ENCODE data around the gene FYN.

Gene FYN

DNA sequence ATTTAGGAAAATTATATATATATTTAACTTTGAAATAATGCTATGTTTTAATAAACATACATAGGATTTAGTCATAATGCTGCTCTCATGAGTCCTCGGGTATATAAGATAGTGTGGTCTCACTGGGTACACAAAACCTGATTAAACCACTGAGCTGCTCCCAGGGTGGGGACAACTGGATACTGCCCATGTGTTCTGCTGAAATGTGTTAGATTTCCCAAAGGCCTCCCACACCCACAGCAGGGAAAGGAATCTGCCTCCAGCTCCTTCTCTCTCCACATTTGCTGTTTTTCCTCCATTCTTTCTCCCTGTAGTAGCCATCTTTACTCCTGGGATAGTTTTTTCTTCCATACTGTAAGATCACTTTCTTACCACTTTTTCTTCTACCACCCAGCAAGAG lies 198.4 kb downstream of the FYN start:
- H3K4me3 ChIP-seq (ENCODE audit: insufficient read depth, low read length, poor library complexity, severe bottlenecking): no peak overlapping the region
- no peaks in the 10 kb centered on the region for H3K36me3 ChIP-seq (ENCODE audit: low read length)
- no peaks in the 10 kb centered on the region for H3K27me3 ChIP-seq (ENCODE audit: low read length)
- H3F3A ChIP-seq (ENCODE audit: insufficient read depth): no peaks in the 10 kb centered on the region
- H3K9me2 ChIP-seq (replicated peaks; ENCODE audit: insufficient read depth, low read length): no peaks in the 10 kb centered on the region
- TF ChIP-seq EZH2phosphoT487 (conservative IDR thresholded peaks at IDR 0.05; ENCODE audit: low read length): no peak
- no peak overlapping the region for H3K27ac ChIP-seq (ENCODE audit: low read depth, low read length)
- H3K79me2 ChIP-seq (ENCODE audit: insufficient read depth, low read length): no peaks in the 10 kb centered on the region
- no peaks in the 10 kb centered on the region for H4K20me1 ChIP-seq (ENCODE audit: low read depth, low read length)
- no peak overlapping the region for H3K9ac ChIP-seq (ENCODE audit: low read length)
- no peak overlapping the region for H3K4me2 ChIP-seq (ENCODE audit: low read depth, low read length, poor library complexity, severe bottlenecking)
- H2AFZ ChIP-seq (ENCODE audit: low read depth, low read length, severe bottlenecking): no peak overlapping the region
- no peaks in the 10 kb centered on the region for H3K9me3 ChIP-seq (ENCODE audit: insufficient read depth, low read length)

DNA sequence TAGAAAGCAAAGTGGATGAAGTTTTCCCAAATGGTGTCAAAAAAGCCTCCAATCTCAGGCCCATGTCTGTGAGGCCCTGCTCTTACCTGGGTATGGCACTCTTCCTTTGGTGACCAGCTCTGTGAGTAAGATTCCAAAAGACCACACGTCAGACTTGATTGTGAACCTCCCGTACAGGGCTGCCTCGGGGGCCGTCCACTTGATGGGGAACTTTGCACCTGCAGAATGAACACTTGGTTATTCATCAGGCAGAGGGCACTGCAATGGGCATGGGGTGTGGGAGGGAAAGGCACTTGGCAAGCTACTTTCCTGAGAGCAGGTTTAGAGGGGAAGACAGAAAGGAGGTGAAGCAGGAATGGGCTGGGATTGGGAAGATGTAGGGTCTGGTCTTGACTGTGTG lies 198.8 kb downstream of the FYN start:
- H3K4me2 ChIP-seq (ENCODE audit: low read depth, low read length, poor library complexity, severe bottlenecking): no peak overlapping the region
- H3K4me3 ChIP-seq (ENCODE audit: insufficient read depth, low read length, poor library complexity, severe bottlenecking): no peak overlapping the region
- no peak overlapping the region for H3K27ac ChIP-seq (ENCODE audit: low read depth, low read length)
- TF ChIP-seq EZH2phosphoT487 (conservative IDR thresholded peaks at IDR 0.05; ENCODE audit: low read length): no peak
- no peaks in the 10 kb centered on the region for H3F3A ChIP-seq (ENCODE audit: insufficient read depth)
- H3K9me3 ChIP-seq (ENCODE audit: insufficient read depth, low read length): no peaks in the 10 kb centered on the region
- H4K20me1 ChIP-seq (ENCODE audit: low read depth, low read length): no peaks in the 10 kb centered on the region
- no peak overlapping the region for H2AFZ ChIP-seq (ENCODE audit: low read depth, low read length, severe bottlenecking)
- H3K79me2 ChIP-seq (ENCODE audit: insufficient read depth, low read length): no peaks in the 10 kb centered on the region
- H3K36me3 ChIP-seq (ENCODE audit: low read length): no peaks in the 10 kb centered on the region
- no peaks in the 10 kb centered on the region for H3K27me3 ChIP-seq (ENCODE audit: low read length)
- no peaks in the 10 kb centered on the region for H3K9me2 ChIP-seq (replicated peaks; ENCODE audit: insufficient read depth, low read length)
- no peak overlapping the region for H3K9ac ChIP-seq (ENCODE audit: low read length)

DNA sequence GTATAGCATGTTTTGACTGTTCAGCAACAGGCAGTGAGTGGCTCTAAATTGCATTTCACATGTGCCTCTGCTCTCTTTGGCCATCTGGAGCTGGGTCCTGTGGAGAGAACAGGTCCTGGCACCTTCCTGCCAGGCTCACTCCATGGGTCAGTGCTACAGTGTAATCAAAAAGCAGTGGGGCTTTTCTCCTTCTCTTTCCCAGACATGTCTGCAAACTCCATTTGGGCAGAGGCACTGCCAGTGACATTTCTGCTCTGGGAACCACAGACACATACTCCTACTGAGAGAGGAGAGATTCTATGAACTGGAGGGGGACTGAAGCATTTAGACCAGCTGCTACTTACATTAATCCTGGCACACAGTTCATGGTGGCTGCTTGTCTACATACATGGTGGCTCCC lies 199.3 kb downstream of the FYN start:
- H4K20me1 ChIP-seq (ENCODE audit: low read depth, low read length): no peaks in the 10 kb centered on the region
- H3K27me3 ChIP-seq (ENCODE audit: low read length): no peaks in the 10 kb centered on the region
- no peaks in the 10 kb centered on the region for H3K79me2 ChIP-seq (ENCODE audit: insufficient read depth, low read length)
- H3K9me2 ChIP-seq (replicated peaks; ENCODE audit: insufficient read depth, low read length): no peaks in the 10 kb centered on the region
- H3K9me3 ChIP-seq (ENCODE audit: insufficient read depth, low read length): no peaks in the 10 kb centered on the region
- no peaks in the 10 kb centered on the region for H3F3A ChIP-seq (ENCODE audit: insufficient read depth)
- H3K27ac ChIP-seq (ENCODE audit: low read depth, low read length): no peak overlapping the region
- H2AFZ ChIP-seq (ENCODE audit: low read depth, low read length, severe bottlenecking): no peak overlapping the region
- no peak overlapping the region for H3K4me2 ChIP-seq (ENCODE audit: low read depth, low read length, poor library complexity, severe bottlenecking)
- TF ChIP-seq EZH2phosphoT487 (conservative IDR thresholded peaks at IDR 0.05; ENCODE audit: low read length): no peak
- TF ChIP-seq, protein P1, sequence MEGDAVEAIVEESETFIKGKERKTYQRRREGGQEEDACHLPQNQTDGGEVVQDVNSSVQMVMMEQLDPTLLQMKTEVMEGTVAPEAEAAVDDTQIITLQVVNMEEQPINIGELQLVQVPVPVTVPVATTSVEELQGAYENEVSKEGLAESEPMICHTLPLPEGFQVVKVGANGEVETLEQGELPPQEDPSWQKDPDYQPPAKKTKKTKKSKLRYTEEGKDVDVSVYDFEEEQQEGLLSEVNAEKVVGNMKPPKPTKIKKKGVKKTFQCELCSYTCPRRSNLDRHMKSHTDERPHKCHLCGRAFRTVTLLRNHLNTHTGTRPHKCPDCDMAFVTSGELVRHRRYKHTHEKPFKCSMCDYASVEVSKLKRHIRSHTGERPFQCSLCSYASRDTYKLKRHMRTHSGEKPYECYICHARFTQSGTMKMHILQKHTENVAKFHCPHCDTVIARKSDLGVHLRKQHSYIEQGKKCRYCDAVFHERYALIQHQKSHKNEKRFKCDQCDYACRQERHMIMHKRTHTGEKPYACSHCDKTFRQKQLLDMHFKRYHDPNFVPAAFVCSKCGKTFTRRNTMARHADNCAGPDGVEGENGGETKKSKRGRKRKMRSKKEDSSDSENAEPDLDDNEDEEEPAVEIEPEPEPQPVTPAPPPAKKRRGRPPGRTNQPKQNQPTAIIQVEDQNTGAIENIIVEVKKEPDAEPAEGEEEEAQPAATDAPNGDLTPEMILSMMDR (IDR thresholded peaks at IDR 0.05; ENCODE audit: insufficient read depth, low read length, poor library complexity, severe bottlenecking): no peak
- no peaks in the 10 kb centered on the region for H3K36me3 ChIP-seq (ENCODE audit: low read length)
- no peak overlapping the region for H3K4me3 ChIP-seq (ENCODE audit: insufficient read depth, low read length, poor library complexity, severe bottlenecking)
- H3K9ac ChIP-seq (ENCODE audit: low read length): no peak overlapping the region

DNA sequence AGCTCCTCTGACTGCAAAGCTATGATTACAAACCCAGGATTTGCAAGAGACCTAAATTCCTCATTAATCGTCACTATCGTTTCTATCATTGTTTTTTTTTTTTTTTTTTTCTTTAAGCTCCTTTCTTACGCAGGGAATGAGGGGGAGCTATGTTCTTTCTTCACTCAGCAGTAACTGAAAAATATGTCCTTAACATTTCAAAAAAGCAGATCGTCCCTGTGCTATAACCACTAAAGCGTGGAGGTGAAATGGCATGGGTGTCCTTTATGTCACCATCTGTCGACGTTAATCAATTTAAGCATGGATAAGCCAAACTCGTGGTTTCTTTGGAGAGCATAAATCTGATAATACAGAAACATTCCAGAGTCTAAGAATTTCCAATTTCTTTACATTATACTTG lies 199.7 kb downstream of the FYN start:
- no peak overlapping the region for H3K27ac ChIP-seq (ENCODE audit: low read depth, low read length)
- no peaks in the 10 kb centered on the region for H3K27me3 ChIP-seq (ENCODE audit: low read length)
- no peaks in the 10 kb centered on the region for H3K9me3 ChIP-seq (ENCODE audit: insufficient read depth, low read length)
- TF ChIP-seq, protein P1 (IDR thresholded peaks at IDR 0.05; ENCODE audit: insufficient read depth, low read length, poor library complexity, severe bottlenecking): no peak
- H3K79me2 ChIP-seq (ENCODE audit: insufficient read depth, low read length): no peaks in the 10 kb centered on the region
- no peak overlapping the region for H3K9ac ChIP-seq (ENCODE audit: low read length)
- no peaks in the 10 kb centered on the region for H3K36me3 ChIP-seq (ENCODE audit: low read length)
- H3K9me2 ChIP-seq (replicated peaks; ENCODE audit: insufficient read depth, low read length): no peaks in the 10 kb centered on the region
- H2AFZ ChIP-seq (ENCODE audit: low read depth, low read length, severe bottlenecking): no peak overlapping the region
- no peak overlapping the region for H3K4me2 ChIP-seq (ENCODE audit: low read depth, low read length, poor library complexity, severe bottlenecking)
- H3F3A ChIP-seq (ENCODE audit: insufficient read depth): no peaks in the 10 kb centered on the region
- no peaks in the 10 kb centered on the region for H4K20me1 ChIP-seq (ENCODE audit: low read depth, low read length)
- H3K4me3 ChIP-seq (ENCODE audit: insufficient read depth, low read length, poor library complexity, severe bottlenecking): no peak overlapping the region

Measured in SU-DHL-6 (cell line).